ENCODE measurements around the gene KCNG2.

Gene KCNG2

DNA sequence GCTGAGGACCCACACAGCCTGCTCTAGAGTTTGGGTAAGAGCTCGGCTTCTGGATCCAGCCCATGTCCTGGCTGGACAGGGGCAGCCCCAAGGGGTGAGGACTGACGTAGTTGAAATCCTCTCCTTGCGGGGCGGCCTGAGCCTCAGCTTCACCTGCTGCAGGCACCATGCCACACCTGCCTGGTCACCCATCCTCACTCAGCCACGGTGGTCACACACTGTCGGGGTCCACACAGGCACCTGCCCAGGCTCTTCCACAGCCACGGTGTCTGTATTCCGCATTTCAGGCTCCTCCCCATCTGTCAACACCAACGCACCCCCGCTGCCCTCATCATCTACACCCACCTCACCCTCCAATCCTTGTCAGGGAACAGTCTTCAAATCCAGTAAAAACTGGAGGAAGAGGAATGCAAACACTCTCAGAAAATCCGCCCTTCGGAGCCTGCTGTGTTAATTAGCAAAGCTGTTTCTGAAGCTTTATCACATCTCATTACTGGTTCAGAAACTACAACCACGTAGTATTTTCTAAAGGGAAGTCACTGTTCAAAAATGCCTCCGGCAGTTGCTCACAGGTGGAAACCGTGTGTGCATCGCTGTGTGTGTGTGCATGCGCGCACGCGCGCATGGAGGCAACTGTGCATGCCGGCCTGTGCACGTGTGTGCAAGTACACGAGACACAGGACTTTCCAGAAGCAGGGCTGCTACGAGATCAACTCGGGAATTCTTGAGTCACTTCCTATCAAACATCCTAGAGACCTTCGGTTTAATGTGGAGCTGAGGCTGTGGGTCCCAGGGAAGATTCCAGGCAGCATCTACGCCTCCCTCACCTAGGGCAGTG, 115.5 kb downstream of the KCNG2 start:
- no peak for FAIRE-seq

DNA sequence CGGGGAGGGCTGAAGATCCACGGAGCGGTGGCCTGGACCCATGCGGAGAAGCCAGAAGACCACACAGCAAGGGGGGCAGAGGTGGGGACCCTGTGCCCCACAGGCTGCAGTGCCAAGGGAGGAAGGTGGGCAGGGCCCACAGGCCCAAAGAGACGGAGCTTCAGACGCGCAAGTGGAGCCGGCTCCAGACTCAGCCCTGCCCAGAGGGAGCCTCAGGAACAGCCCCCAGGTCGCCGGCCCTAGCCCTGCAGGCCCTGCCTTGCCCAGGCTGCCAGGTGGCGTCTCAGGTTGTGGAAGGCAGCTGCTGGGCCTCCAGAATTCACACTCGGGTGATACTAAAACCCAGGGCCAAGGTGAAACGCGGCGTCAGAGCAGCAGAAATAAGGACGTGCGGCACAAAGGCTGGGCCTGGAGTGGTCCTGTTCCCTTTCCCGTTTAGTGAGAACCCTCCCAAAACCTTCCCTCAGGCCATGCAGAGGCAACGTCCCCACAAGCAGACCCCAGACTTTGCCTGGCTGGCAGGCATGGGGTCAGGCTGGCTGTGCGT, 116.9 kb downstream of the KCNG2 start:
- FAIRE-seq = no peak

DNA sequence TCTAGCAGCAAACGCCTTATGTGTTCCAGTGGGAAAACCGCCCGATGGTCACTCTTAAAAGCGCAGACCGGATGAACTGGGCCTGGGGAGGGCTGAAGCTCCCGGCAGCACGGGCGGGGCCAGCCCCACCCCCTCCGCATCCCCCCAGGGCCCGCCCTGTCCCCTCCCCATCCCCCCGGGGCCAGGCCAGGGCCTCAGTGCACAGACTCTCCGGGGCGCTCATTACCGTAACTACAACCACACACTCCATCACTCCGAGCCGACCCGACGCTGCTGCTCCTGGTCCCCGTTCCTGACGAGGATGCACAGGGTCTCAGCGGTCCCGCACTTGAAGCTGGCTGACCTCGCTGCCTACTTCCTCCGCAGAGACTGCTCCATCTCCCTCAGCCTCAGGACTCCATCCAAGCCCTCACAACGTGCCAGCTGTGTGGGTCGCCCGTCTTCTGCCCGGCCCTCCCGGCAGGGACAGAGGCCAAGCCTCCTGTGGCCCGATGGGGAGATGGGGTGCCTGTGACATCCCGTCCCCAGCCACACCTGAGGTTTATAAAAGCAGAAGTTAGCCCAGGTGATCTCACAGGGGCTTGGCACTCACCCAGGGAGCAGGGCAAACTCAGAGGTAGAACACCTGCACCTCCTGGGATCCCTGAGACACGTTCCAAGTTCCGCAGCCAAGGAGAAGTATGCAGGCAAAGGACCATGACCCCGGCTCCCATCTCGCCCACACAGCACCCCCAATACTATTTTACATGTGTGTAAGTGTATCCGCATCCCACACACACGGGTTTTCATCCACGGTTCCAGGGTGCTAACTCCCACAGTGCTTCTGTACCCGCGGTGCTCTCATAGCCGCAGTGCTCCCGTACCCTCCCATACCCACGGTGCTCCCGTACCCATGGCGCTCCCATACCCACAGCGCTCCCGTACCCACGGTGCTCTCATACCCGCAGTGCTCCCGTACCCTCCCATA, 117.7 kb downstream of the KCNG2 start:
- FAIRE-seq = no peak

GRCh38 chr18:79916128-79916494, 118.4 kb downstream of the KCNG2 start:
- no peak for FAIRE-seq

DNA sequence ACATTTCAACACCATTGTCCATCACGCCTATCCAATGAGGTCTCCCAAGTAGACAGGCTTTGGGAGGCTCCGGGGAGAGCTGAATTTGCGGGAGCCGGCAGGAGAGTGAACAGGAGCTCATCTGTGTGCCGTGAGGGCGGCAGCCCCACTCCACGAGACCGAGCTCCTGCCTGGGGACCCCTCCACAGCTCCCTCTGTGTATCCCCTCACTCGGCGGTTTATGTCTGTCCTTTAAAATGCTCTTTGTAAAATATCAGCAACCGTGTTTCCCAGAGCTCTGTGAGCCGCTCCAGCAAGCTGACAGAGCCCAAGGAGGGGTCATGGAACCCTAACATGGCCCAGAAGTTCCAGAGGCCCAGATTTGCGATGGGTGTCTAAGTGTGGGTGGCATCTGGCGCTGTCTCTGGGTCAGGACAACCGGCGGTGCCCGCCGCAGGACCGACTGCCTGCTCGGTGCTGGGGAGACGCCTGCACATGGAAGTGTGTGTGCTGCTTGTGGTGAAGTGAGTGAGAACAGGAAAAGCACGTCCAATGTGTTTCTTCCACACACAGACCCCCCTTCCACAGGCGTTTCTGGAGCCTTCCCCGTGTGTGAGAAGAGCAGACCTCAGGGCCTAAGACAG, 118.9 kb downstream of the KCNG2 start:
- FAIRE-seq = no peak

GRCh38 chr18:79917169-79917852, 119.6 kb downstream of the KCNG2 start:
- no peak for FAIRE-seq

- FAIRE-seq = no peak
Measured at GRCh38 chr18:79917853-79918614, 120.3 kb downstream of the KCNG2 start.

DNA sequence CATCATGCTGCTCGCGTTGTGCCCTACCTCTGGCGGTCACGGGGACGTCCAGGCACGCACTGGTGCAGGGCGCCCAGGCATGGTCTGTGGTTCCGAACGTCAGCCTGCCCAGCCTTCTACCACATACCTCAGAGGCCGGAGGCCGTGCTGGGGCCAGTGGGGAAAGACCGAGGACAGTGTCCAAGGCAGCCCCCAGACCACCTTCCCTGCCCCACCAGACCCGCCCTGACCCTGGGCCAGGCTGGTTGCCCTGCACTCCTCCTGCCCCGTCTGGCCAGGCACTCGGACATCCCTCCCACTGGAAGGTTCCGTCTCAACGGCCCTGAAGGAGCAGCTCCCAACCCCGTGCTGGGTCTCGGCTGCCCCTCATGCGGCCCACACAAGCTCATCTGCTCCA, 120.9 kb downstream of the KCNG2 start:
- no peak for FAIRE-seq

DNA sequence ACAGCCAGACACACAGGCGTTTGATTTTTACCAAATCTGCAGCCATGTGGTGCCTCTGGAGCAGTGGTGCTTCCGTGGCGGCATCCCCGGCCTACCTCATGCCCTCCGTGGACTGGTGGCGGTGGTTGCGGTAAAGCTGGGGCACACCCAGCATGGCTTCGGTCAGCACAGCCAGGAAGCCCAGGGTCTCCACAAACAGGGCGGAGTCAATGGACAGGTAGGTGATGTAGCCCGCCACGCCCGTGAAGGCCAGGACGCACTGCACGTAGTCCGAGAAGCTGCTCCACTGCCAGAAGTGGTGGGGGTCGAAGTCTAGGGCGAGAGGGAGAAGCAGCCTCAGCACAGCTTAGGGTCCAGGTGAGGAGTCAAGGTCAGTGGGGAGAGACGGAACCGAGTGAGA, 121.4 kb downstream of the KCNG2 start:
- FAIRE-seq = no peak

DNA sequence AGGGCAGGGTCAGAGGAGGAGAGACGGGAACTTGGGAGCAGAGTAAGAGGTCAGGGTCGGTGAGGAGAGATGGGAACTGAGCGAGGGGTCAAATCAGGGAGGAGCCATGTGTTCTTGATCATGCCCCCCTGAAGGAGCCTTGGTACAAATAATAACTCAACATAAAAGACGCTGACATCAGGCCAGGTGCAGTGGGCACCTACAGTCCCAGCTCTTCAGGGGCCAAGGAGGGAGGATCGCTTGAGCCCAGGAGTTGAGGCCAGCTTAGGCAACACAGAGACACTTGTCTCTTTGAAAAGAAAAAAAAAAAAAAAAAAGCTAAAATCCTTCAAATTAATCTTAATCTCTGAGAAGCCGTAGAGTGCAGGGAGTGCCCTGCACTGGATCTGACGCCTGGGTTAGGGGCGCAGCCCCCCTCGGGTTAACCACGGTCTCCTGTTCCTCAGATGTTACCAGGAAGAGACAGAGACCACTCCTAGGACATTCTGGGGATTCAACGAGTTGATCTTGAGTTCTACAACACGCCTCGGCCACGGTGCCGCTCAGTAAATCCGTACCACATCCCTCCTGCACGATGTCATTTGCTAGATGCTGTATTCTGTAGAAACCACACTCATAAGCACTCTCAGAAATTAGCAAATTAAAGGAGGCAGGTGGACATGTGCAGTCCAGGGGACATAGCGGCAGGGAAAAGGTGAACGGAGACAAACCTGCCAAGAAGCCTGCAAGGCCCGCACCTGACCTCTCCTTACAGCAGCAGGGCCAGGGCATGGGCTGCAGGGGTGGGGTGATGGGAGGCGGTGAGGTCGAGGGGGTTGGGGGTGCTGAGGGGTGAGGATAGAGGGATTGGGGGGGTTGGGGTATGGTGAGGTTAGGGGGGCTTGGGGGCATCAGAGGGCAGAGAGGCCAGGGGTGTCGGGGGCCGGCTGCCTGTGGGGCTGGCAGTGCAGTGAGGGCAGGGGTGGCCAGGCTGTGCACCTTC, 124.5 kb downstream of the KCNG2 start:
- FAIRE-seq = no peak

DNA sequence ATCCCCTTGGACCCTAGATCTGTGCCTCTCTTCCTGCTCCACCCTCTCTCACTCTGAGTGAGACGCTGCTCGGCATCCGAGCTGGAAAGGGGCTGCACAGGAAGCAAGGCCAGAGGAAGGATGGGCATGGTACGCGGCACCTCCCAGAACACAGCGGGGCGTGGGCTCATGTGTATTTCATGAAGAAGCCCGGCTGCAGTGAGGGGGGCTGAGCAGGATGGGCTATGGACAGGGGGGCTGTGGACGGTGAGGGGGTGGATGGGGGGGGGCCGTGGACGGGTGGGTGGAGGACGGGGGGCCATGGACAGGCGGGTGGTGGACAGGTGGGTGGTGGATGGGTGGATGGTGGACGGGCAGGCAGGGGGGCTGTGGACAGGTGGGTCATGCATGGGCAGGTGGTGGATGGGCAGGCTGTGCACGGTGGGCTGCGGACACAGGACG, 125.3 kb downstream of the KCNG2 start:
- no peak for FAIRE-seq

- no peak for FAIRE-seq
Measured at GRCh38 chr18:79923896-79924585, 126.3 kb downstream of the KCNG2 start.

DNA sequence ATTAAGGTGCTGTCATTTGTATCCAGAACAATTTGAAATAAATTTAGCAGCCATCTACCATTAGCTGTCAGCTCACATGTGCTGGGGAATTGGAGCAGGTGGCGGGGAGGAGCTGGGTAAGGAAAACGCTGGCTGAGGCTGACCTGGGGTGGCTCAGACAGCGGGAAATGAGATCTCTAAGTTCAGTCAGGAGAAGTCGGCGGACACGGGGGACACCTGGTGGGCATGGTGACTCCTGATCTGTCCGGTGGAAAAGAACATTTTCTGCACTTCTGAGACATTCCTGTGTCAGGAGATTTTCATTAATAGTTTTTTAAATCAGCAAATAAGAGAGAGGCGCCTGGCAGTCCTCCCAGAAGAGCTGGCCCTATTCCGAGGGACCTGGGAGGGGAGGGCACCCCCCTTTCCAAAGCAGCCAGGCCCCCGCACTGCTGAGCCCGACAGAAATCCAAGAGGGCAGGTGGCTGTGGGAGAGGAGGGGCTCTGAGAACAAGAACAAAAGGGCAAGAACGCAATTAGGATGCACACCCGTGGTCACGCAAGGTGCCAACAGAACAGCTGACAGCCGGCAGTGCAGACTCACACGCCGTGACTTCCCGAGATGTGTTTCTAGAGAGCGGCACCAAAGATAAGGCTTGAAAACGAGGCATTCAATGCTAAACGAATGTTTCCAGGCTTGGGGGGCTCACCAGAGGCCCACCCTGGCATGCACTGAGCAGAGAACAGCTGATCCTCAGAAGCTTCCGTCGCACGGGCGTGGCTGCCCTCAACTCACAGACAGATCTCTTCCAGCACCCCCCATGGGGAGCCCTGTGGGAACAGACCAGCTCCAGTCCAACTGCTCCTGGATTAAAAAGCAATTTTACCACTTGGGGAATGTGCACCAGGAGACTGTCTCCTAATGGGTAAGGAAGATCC, 127.3 kb downstream of the KCNG2 start:
- FAIRE-seq = no peak

- no peak for FAIRE-seq
Measured at GRCh38 chr18:79926306-79926705, 128.6 kb downstream of the KCNG2 start.

GRCh38 chr18:79926715-79927606, 129.2 kb downstream of the KCNG2 start:
- no peak for FAIRE-seq

- FAIRE-seq = no peak
Measured at GRCh38 chr18:79927607-79928562, 130.1 kb downstream of the KCNG2 start.

Measured in colon (tissue), 2 donors.